Thyroid gland (tissue), 4 donors: ENCODE results near the gene EXOC8.

Source experiments
- POLR2A ChIP-seq, 2 donors: fragments of 450-650 bp; IDR thresholded peaks; one replicate each; pipeline ENCODE4 v1.6.1; 2017; ENCODE audit warnings: antibody characterized with exemption in 2 of 2, mild to moderate bottlenecking in 2 of 2, moderate library complexity in 1 of 2
- TF ChIP-seq, protein P1 (sequence below), 6 experiments: fragments of 200-600 bp in 3 of 6; fragments of 450-650 bp in 3 of 6; sonication (generic) in 3 of 6; IDR thresholded peaks; one replicate each; pipeline ENCODE4 v1.5.1; 2016 to 2019; ENCODE audit warnings: antibody characterized with exemption in 6 of 6, mild to moderate bottlenecking in 2 of 6, inconsistent platforms in 1 of 6, moderate library complexity in 1 of 6

DNA sequence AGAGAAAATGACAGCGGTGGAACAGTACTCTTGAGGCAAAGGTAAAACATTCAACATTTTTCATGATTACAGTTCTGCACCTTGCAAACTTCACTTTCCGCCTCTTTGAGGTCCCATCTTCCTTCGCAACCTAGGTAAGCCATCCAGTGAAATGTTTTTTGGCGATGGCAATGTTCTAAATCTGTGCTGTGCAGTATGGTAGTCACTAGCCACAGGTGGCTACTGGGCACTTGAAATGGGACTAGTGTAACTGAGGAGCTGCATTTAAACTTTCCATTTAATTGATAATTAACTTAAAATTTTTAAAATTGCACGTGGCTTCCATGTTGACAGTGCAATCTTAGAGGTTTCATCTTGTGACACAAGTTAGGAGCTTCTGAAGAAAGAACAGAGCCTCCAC is 13.0 kb downstream of the EXOC8 start:
- TF ChIP-seq, protein P1, sequence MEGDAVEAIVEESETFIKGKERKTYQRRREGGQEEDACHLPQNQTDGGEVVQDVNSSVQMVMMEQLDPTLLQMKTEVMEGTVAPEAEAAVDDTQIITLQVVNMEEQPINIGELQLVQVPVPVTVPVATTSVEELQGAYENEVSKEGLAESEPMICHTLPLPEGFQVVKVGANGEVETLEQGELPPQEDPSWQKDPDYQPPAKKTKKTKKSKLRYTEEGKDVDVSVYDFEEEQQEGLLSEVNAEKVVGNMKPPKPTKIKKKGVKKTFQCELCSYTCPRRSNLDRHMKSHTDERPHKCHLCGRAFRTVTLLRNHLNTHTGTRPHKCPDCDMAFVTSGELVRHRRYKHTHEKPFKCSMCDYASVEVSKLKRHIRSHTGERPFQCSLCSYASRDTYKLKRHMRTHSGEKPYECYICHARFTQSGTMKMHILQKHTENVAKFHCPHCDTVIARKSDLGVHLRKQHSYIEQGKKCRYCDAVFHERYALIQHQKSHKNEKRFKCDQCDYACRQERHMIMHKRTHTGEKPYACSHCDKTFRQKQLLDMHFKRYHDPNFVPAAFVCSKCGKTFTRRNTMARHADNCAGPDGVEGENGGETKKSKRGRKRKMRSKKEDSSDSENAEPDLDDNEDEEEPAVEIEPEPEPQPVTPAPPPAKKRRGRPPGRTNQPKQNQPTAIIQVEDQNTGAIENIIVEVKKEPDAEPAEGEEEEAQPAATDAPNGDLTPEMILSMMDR (IDR thresholded peaks at IDR 0.05): no peak
- no peak for TF ChIP-seq POLR2A (IDR thresholded peaks at IDR 0.05)
